Stimulated activated naive CD4-positive, alpha-beta T cell treated with Interleukin-2 at 50 U/mL for 16 hours (primary cell): Measurements from ENCODE around the gene PRORP.
"Not testable (repeated sequence)": the region's sequence is repeated elsewhere in the genome, so short reads cannot be mapped to it uniquely, and the experiment has no call there.

ENCODE experiments used
- DNase-seq: peaks from one replicate; lab custom pipeline; 2025; lab: John Stamatoyannopoulos, UW

Gene PRORP

DNA sequence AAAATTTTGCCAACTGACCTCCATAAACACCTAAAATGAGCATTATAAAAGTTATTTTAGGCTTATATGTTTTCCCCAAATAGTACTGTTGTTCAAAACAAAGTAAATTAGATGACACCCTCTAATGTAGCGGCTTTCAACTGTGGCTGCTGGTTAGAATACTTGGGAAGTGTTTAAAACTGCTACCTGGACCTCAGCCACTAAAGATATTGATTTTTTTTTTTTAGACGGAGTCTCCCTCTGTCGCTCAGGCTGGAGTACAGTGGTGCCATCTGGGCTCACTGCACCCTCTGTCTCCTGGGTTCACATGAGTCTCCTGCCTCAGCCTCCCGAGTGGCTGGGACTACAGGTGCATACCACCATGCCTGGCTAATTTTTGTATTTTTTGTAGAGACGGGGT lies 16.2 kb downstream of the PRORP start:
- no peak for DNase-seq

GRCh38 chr14:35140718-35141581 lies 18.6 kb downstream of the PRORP start:
- DNase-seq = no peak

DNA sequence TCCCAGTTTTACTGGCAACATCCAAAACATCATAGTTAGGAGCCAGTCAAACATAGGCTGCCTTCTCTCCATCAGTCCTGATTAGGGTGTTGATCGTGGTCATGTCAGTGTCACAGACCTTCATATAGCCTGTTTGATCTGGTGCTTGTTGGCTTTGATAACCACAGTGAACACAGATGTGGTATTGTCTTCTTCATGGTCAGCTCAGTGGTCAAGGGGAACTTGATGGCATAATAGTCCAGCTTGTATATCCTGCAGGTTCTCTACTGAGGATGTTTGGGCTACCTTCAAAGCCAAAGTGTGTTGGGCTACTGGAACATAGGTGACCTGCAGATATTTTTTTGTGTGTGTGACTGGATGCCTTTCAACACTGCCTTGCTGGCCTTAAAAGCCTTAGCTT lies 21.7 kb downstream of the PRORP start:
- no peak for DNase-seq

GRCh38 chr14:35146711-35147149 lies 24.4 kb downstream of the PRORP start:
- no peak for DNase-seq

- DNase-seq = no peak
Measured at GRCh38 chr14:35147186-35147585, 24.8 kb downstream of the PRORP start.

- no peak for DNase-seq
Measured at GRCh38 chr14:35147711-35148110, 25.4 kb downstream of the PRORP start.

DNA sequence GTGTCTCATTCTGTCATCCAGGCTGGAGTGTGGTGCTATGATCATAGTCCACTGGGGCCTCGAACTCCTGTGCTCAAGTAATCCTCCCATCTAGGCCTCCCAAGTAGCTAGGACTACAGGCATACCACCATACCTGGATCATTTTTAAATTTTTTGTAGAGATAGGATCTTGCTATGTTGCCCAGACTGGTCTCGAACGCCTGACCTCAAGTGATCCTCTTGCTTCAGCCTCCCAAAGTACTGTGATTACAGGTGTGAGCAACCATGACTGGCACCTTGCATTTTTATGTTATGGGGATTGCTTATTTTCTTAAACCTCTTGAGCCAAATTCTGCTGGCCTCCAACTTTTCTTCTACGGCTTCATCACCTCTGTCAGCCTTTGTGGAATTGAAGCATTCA lies 26.9 kb downstream of the PRORP start:
- no peak for DNase-seq

- DNase-seq = not testable (repeated sequence)
Measured at GRCh38 chr14:35152531-35152930, 30.2 kb downstream of the PRORP start.

DNA sequence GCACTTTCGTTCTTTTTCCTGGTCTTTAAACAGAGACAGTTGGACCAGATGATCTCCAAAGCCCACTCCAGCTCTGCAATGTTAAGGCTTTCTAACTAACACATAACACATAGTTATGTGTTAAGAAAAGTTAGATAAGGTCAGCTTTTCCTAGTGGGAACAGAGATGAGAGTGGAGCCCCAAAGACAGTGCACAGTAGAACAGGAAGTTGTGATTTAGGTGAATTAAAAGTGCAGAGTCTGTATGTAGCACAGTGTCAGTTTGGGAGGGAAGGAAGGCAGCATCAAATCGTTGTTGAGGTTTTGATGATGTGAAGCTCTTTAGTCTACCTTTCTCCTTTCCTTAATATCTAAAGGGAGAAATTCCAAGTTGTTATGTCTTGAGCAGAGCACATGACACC lies 31.7 kb downstream of the PRORP start:
- DNase-seq = no peak

GRCh38 chr14:35155962-35156361 lies 33.6 kb downstream of the PRORP start:
- no peak for DNase-seq

DNA sequence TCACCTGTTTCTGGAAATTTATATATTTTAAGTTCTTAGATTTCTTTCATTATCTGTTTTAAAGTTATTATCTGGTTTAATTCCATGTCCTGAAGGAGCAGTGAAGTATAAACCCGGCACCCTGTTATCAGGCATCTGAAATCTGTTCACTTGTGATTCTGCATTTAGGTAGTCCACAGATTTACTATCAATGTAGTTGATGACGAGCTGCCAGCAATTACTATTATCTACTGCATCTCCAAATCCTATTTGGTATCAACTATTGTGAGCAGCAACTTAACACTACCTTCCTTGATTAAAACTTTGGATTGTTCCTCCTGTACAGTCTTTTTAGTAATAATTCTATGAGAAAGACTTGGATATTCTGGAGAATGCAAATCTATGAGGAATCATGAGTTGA lies 36.1 kb downstream of the PRORP start:
- no peak for DNase-seq

GRCh38 chr14:35158951-35159653 lies 36.8 kb downstream of the PRORP start:
- no peak for DNase-seq

GRCh38 chr14:35159742-35160409 lies 37.5 kb downstream of the PRORP start:
- no peak for DNase-seq

- no peak for DNase-seq
Measured at GRCh38 chr14:35161231-35161630, 38.9 kb downstream of the PRORP start.

DNA sequence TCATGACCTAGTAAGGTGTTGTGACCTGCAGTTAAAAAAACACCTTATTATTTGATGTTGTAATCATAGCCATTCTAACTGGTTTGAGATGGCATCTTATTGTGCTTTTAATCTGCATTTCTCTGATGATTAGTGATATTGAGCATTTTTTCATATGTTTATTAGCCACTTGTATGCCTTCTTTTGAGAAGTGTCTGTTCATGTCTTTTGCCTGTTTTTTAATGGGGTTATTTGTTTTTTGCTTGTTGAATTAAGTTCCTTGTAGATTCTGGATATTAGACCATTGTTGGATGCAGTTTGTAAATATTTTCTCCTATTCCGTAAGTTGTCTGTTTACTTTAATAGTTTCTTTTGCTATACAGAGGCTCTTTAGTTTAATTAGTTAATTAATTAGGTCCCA lies 41.0 kb downstream of the PRORP start:
- DNase-seq = no peak

- DNase-seq = no peak
Measured at GRCh38 chr14:35164849-35165248, 42.5 kb downstream of the PRORP start.

DNA sequence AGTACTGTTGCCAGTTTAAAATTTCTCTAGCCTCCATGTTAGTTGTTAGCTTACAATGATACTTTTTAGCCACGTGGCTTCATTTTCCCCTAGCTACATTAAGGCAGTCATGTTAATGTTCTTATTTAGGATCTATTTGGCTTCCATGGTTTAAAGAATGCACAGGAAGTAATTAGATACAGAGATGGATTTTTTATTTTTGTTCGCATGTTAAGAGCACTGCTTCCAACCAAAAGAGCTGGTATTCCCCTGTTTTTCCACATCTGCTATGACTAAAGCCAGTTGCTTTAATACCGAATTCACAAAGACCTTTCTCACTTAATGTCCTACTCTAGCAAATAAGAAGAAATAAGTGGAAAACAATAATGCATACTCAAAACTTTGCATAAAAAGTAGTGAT lies 45.1 kb downstream of the PRORP start:
- no peak for DNase-seq
